ENCODE data around the gene SLTM.
A peak's percentile ranks its signal among the peaks of the same experiment; 100 is the strongest.
"Not testable (repeated sequence)": the region's sequence is repeated elsewhere in the genome, so short reads cannot be mapped to it uniquely, and the experiment has no call there.

SLTM gene

GRCh38 chr15:58933281-58934113 is at the start of gene SLTM:
SLTM (minus strand) TSS chr15:58933679; CDS start chr15:58933565, 114 bp downstream.
- DNase-seq = peak; percentile 63

- no peak for DNase-seq
These were observed 49.8 kb upstream of the SLTM start for GRCh38 chr15:58983261-58983660.

GRCh38 chr15:58981808-58982475 is 48.5 kb upstream of the SLTM start:
- no peak for DNase-seq

- no peak for DNase-seq
These were observed 47.0 kb upstream of the SLTM start for GRCh38 chr15:58980351-58980939.

- DNase-seq = no peak
These were observed 44.4 kb upstream of the SLTM start for GRCh38 chr15:58977887-58978286.

GRCh38 chr15:58967479-58967878 is 34.0 kb upstream of the SLTM start:
- DNase-seq = no peak

- no peak for DNase-seq
These were observed 33.2 kb upstream of the SLTM start for GRCh38 chr15:58966698-58967097.

- DNase-seq = no peak
These were observed 29.4 kb upstream of the SLTM start for GRCh38 chr15:58962662-58963565.

GRCh38 chr15:58962136-58962535 is 28.7 kb upstream of the SLTM start:
- DNase-seq = no peak

- DNase-seq = no peak
These were observed 25.3 kb upstream of the SLTM start for GRCh38 chr15:58958811-58959210.

- peak; percentile 12 for DNase-seq
These were observed 23.9 kb upstream of the SLTM start for GRCh38 chr15:58957101-58957973.

GRCh38 chr15:58952751-58953150 is 19.3 kb upstream of the SLTM start:
- no peak for DNase-seq

- DNase-seq = peak; percentile 6
These were observed 18.0 kb upstream of the SLTM start for GRCh38 chr15:58951388-58952007.

GRCh38 chr15:58947179-58947578 is 13.7 kb upstream of the SLTM start:
- DNase-seq = no peak

- not testable (repeated sequence) for DNase-seq
These were observed 1.5 kb upstream of the SLTM start for GRCh38 chr15:58934974-58935373.

GRCh38 chr15:58934521-58934920 is 1.0 kb upstream of the SLTM start:
- no peak for DNase-seq

- DNase-seq = no peak
These were observed 602 bp upstream of the SLTM start for GRCh38 chr15:58934114-58934447.

- no peak for DNase-seq
These were observed 684 bp downstream of the SLTM start for GRCh38 chr15:58932710-58933280.

GRCh38 chr15:58931987-58932588 is 1.4 kb downstream of the SLTM start:
- no peak for DNase-seq

GRCh38 chr15:58929891-58930416 is 3.5 kb downstream of the SLTM start:
- no peak for DNase-seq
